Right lobe of liver (tissue), 6 donors: ENCODE data around the gene SLC39A10. TPM values are rescaled to one million over a fixed set of nuclear protein-coding genes. Genes with fewer than 3 reads are reported as not detected.
A peak's percentile ranks its signal among the peaks of the same experiment; 100 is the strongest.

Experiments used
- ATAC-seq, 4 donors: fragments of 200-7000 bp; cut with Tn5 transposase; one replicate each; pipeline ENCODE4 v1.9.1; 2020; ENCODE audit warnings: mild to moderate bottlenecking in 4 of 4, moderate library complexity in 4 of 4
- DNase-seq, 3 donors: peaks; one replicate each; pipeline ENCODE4 v3.0.0-alpha.2; 2020
- H3K27ac ChIP-seq, 3 donors: fragments of 200-600 bp; one replicate each; pipeline ENCODE4 v1.8.0; 2022
- H3K27me3 ChIP-seq, 2 donors: fragments of 200-600 bp; one replicate each; pipeline ENCODE4 v1.8.0; 2022
- H3K36me3 ChIP-seq, 4 donors: fragments of 200-600 bp; sonication (generic) in 1 of 4; one replicate each; pipeline versions ENCODE4 v1.5.1 to v1.8.0; 2017 to 2022; ENCODE audit warnings: control low read depth in 1 of 4
- H3K4me1 ChIP-seq, 4 donors: fragments of 200-600 bp; sonication (generic) in 1 of 4; one replicate each; pipeline versions ENCODE4 v1.5.1 to v1.8.0; 2017 to 2022; ENCODE audit warnings: control low read depth in 1 of 4
- H3K4me3 ChIP-seq, 3 donors: fragments of 200-600 bp; one replicate each; pipeline ENCODE4 v1.8.0; 2022
- H3K9me3 ChIP-seq, 4 donors: fragments of 200-600 bp; sonication (generic) in 1 of 4; one replicate each; pipeline versions ENCODE4 v1.5.1 to v1.8.0; 2017 to 2022; ENCODE audit warnings: control low read depth in 1 of 4
- CTCF ChIP-seq, 4 donors: fragments of 200-600 bp in 3 of 4; fragments of 450-650 bp in 1 of 4; IDR thresholded peaks; one replicate each; pipeline versions ENCODE4 v1.5.1 to v1.8.0; 2016 to 2022; ENCODE audit warnings: antibody characterized with exemption in 4 of 4, mild to moderate bottlenecking in 2 of 4
- POLR2A ChIP-seq: fragments of 450-650 bp; IDR thresholded peaks from one replicate; pipeline ENCODE4 v1.6.1; 2017; ENCODE audit warnings: antibody characterized with exemption, mild to moderate bottlenecking
- WGBS: methylation state at CpG from one replicate; pipeline ENCODE4 v1.1.6; 2018; ENCODE audit warnings: low coverage, low lambda C conversion rate; ENCODE audit not compliant: insufficient coverage; ENCODE audit errors: missing lambda C conversion rate; 5-methylcytosine and 5-hydroxymethylcytosine counted together
- intact Hi-C, 2 donors: fragments of 100-400 bp; cut with DNase I; formaldehyde crosslinking; loops; one replicate each; pipeline versions ENCODE4 v1.11.2 to v1.14.1; 2022
- total RNA-seq, 6 experiments: library from RNA; depleted of rRNA in 2 of 6; stranded (reverse); fragments of >200 nt in 2 of 6; fragmentation: NEBNext Ultra II Directional in 3 of 6; extraction: Animal tissue kit (Norgen Biotek cat#: 25700) in 3 of 6; gene quantifications; one replicate each; pipeline versions ENCODE4 v1.1.0 to v1.2.4, GENCODE V29; 2016 to 2023
- donor health status: DM: no; HTN: yes; CAD: no.
- donor health status: DM: no; HTN: no; CAD: no.
- donor health status: DM: no; HTN: no; CAD: no.
- donor health status: DM: no; HTN: yes; CAD: no.
- donor health status: DM: no; HTN: yes; CAD: no.

SLC39A10 gene
- total RNA-seq, 6 experiments from 2014 or later = 3.5 to 5.2 (median 4.6) TPM

GRCh38 chr2:195675783-195676427 is 18.9 kb downstream of the SLC39A10 start:
- no peaks in the 10 kb centered on the region for H3K9me3 ChIP-seq
- no peak for DNase-seq
- ATAC-seq = no peak
- no peak for TF ChIP-seq POLR2A
- no peak for TF ChIP-seq CTCF (IDR thresholded peaks at IDR 0.05)
- H3K36me3 ChIP-seq = no peaks in the 10 kb centered on the region
- WGBS = 90% methylated on average over 7 of the region's 7 CpGs
- H3K4me1 ChIP-seq = no peaks in the 10 kb centered on the region
- H3K4me3 ChIP-seq = no peak overlapping the region
- intact Hi-C loops = no loop called here
- no peak overlapping the region for H3K27ac ChIP-seq
- H3K27me3 ChIP-seq = no peaks in the 10 kb centered on the region

- Histone ChIP-seq H3K4me3 (no peak overlapping the region), H3K4me1 (no peaks in the 10 kb centered on the region), H3K9me3 (no peaks in the 10 kb centered on the region), H3K27me3 (no peaks in the 10 kb centered on the region), H3K27ac (no peak overlapping the region), H3K36me3 (no peaks in the 10 kb centered on the region)
- ATAC-seq = peak in 1 of 4 donors; percentile 43
- TF ChIP-seq POLR2A = no peak
- no peak for TF ChIP-seq CTCF (IDR thresholded peaks at IDR 0.05)
- intact Hi-C loops = no loop called here
- no peak for DNase-seq
- 90% methylated on average over 2 of the region's 2 CpGs for WGBS
Observed at GRCh38 chr2:195677290-195677689, 20.3 kb downstream of the SLC39A10 start.

- no peaks in the 10 kb centered on the region for H3K4me1 ChIP-seq
- no peak for DNase-seq
Observed at GRCh38 chr2:195677884-195678283, 20.9 kb downstream of the SLC39A10 start.

GRCh38 chr2:195682077-195682476 is 25.1 kb downstream of the SLC39A10 start:
- intact Hi-C loops = no loop called here
- DNase-seq = no peak
- H3K27me3 ChIP-seq = no peaks in the 10 kb centered on the region
- H3K9me3 ChIP-seq = no peaks in the 10 kb centered on the region
- H3K27ac ChIP-seq = no peak overlapping the region
- H3K36me3 ChIP-seq = no peaks in the 10 kb centered on the region
- 69% methylated on average over 1 of the region's 1 CpG for WGBS
- H3K4me3 ChIP-seq = no peak overlapping the region
- TF ChIP-seq CTCF (IDR thresholded peaks at IDR 0.05) = no peak
- TF ChIP-seq POLR2A = no peak
- no peaks in the 10 kb centered on the region for H3K4me1 ChIP-seq
- ATAC-seq = no peak

More at GRCh38 chr2:195677884-195678283, 20.9 kb downstream of the SLC39A10 start:
- no peak for ATAC-seq
- Histone ChIP-seq H3K27ac (no peak overlapping the region), H3K4me3 (no peak overlapping the region), H3K9me3 (no peaks in the 10 kb centered on the region), H3K27me3 (no peaks in the 10 kb centered on the region), H3K36me3 (no peaks in the 10 kb centered on the region)
- no peak for TF ChIP-seq CTCF (IDR thresholded peaks at IDR 0.05)
- no peak for TF ChIP-seq POLR2A
- 79% methylated on average over 2 of the region's 2 CpGs for WGBS
- intact Hi-C loops = no loop called here
